GM21526 (cell line): ENCODE results near the gene CDHR2.

ENCODE experiments used
- ATAC-seq: cut with Tn5 transposase; IDR thresholded peaks from one replicate; pipeline ENCODE4 v1.9.1; 2021; ENCODE audit warnings: moderate library complexity; ENCODE audit not compliant: unreplicated experiment, low FRiP score

CDHR2 gene

GRCh38 chr5:176610435-176610773, 61.3 kb downstream of the CDHR2 start:
- no peak for ATAC-seq

DNA sequence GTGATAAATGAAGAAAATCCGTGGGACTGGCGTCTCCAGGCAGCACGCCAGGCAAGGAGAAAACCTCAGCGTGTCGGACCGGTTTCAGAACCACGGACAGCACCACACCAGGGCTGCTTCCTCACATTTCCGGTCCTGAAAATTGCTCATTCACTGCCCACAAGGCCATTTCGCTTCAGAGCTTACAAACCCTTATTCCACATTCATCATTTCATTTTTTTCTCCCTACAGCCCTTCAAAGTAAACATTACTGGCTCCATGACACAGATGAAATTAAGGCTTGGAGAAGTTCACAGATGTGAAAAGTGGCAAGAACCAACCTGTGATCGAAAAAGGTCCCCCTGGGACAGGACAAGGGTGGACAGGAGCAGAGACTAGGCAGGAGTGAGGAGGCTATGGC, 62.3 kb downstream of the CDHR2 start:
- no peak for ATAC-seq

- no peak for ATAC-seq
Observed at GRCh38 chr5:176612008-176612407, 62.9 kb downstream of the CDHR2 start.

DNA sequence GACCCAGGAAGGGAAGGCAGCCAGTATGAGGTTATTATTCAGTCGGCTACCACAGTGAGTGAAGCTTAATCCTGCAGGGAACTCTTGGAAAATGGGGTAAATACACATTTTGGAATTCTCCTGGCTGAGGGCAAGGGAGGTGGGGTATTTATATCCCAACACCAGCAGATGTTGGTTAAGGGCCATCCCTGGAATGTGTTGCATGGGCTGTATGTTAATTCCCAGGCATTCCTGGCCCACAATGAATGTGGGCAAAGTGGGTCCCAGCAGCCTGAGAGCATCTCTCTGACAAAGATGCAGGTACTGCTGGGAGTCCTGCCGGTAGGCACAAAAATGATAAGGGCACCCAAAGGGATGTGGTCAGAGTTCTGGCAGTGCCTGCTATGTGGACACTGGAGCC, 63.7 kb downstream of the CDHR2 start:
- ATAC-seq = no peak

DNA sequence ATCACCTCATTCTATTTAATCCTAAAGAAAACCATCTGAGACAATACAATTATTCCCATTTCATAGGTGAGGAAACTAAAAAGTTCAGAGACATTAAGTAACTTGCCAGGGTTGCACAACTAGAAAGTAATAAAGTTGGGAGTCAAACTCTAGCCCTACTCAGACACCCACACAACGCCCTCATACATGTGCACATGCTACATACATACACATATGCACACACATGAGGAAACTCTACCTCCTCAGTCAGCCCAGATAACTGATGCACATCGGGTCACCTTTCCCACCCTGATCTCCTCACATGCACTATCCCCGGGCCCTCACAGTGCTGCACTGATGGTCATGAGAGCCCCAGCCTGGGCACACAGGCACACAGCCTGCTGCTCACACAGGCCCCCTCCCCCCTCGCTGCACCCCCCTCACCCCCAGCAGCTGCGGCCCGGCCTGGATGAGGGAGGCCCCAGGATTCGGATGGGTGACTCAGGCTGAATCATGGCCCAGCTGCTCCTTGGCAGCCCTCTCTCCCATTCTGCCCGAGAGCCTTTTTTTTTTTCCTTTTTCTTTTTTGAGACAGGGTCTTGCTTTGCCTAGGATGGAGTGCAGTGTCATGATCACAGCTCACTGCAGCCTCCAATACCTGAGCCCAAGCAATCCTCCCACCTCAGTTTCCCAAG, 65.8 kb downstream of the CDHR2 start:
- no peak for ATAC-seq

DNA sequence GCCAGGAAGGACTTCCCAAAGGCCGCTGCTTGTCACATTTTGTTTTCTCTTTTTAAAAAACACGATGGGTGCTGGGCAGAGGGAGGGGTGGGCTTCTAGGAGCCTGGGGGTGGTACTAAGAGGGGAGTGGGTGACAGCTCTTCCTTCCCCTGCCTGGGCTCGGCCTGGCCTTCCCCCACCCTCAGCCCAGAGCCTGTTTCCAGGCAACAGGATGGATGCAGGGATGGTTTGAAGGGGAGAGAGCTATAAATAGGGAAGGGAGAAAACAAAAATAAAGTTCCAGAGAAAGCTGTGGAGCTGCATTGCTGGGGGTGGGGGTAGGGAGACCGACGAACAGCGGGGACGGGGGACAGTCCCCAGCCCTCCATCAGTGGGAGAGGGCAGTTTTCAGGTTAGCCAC, 67.4 kb downstream of the CDHR2 start:
- no peak for ATAC-seq

- ATAC-seq = no peak
Observed at GRCh38 chr5:176618783-176619182, 69.6 kb downstream of the CDHR2 start.

DNA sequence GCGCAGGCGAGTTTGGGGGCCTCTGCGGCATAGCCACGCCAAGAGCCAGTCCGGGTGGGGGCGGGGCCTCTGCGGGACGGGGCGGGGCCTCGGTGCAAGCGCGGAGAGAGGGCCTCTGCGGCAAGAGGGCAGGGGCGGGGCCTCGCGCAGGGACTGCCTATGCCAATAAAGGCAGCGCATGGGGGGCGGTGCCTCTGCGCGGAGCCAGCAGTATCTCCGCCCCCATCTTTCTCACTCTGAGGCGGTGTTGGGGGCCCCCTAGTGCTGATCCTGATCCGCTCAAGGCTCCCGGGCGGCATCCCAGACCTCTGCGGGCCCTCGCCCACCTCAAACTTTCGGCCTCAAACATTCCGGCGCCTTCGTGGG, 70.0 kb downstream of the CDHR2 start:
- peak; percentile 84 for ATAC-seq

DNA sequence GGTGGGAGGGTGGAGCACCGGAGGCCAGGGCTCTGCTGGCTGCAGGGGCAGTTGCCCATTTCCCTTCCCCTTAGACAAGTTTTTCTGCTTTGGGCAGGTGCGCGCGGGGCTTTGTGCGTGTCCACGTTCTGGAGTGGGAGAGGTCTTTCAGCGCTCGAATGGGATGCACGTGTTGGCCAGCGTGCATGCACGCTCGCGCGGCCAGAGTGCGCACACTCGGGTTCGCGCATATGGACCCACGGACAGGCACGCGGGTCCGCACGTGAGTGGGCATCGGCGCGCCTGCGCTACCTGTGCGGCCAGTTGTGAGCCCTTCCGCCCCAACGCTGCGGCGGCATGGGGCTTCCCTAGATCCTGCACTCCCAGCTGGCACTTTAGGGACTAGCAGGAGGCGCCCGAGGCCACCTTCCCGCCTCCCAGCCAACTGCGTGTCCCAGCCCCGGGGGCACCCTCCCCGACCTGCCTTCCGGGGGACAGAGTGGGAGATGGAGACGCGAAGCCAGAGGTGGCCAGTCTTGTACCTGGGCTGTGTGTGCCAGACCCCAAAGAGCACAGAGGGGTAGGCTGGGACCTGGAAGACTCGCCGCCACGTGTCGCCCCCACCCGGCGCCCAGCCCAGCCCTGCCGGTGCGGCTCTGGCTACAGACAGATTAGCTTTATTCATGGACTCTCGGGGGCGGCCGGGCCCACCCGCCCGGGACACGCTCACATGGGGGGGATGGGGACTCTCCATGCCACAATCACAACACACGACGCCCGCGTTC, 70.6 kb downstream of the CDHR2 start:
- ATAC-seq = no peak

- ATAC-seq = no peak
Observed at GRCh38 chr5:176620333-176620981, 71.3 kb downstream of the CDHR2 start.

GRCh38 chr5:176621661-176622079, 72.5 kb downstream of the CDHR2 start:
- ATAC-seq = no peak

- ATAC-seq = no peak
Observed at GRCh38 chr5:176624142-176624541, 75.0 kb downstream of the CDHR2 start.

- no peak for ATAC-seq
Observed at GRCh38 chr5:176624938-176625337, 75.8 kb downstream of the CDHR2 start.

GRCh38 chr5:176625512-176625911, 76.4 kb downstream of the CDHR2 start:
- ATAC-seq = no peak

- no peak for ATAC-seq
Observed at GRCh38 chr5:176625966-176626875, 77.1 kb downstream of the CDHR2 start.

DNA sequence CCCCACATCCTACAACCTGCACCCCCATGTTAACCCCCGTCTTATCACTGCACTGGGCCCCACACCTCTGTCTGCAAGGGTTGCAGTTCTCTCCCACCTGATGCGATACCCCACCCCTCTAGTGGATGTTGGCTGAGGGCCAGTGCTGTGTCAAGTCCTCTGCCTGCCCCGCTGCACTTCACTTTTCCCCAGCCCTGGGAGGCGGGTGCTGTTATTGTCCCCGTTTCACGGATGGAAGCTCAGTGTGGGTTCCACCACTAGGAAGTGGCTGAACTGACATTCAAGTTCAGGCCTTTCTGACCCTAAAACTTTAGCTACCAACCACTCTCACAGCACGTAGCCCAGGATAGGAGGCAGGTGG, 77.7 kb downstream of the CDHR2 start:
- ATAC-seq = no peak

DNA sequence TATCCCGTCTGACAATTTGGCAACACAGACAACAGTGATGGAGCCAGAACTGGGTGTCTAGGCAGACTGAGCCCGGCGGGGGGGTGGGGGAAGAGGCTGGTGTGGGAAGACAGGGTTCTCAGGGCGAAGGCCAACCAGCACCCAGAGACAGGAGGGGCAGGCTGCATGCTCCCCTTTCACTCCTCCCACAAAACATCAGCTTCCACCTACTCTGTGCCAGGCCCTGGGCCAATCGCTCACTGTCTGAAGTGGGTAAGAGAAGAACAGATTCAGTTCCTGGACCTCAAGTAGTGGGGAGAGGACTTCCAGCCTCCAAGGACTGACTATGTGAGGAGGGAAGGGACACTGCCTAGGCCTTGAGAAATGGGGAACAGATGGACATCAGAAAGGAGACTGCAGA, 78.4 kb downstream of the CDHR2 start:
- ATAC-seq = no peak

DNA sequence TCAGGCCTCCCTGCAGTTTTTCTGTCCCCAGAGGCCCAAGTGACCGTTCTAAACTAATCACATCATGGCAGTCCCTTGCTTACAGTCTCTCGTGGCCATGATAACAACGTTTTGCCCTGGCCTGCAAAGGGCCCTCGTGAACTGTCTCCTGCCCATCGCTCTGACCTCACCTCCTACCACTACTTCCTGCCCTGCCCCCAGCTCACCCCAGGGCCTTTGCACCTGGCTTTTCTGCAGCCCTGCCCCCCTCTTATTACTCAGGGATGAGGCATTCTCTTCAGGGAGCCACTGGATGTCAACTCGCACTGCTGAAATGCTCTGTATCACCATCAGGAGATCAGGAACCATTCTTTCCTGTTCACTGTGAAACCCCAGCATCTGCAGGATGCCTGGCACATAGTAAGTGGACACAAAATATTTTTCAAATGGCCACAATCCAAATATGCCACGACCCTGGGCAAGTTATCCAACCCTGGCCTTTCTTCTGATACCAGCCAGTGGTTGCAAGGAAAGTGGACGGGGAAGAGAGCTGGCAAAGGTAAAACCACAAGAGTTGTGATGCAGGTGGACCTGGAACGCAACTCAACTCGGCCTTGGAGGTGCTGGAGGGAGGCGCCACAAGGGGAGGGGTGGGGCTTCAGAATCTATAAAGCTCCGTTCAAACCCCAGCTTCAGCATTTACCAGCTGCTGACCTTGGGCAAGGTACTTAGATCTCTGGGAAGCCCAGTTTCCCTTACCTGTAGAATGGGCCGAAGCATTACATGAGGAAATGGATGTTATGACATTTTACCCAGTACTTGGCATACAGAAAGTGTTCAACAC, 79.5 kb downstream of the CDHR2 start:
- no peak for ATAC-seq

GRCh38 chr5:176629317-176629852, 80.2 kb downstream of the CDHR2 start:
- no peak for ATAC-seq
